Caco-2 (cell line): ENCODE data around the gene CTNND2. TPM values are rescaled to one million over a fixed set of nuclear protein-coding genes. Genes with fewer than 3 reads are reported as not detected.

ENCODE experiments used
- BruUV-seq: library from RNA; stranded (reverse); fragments of 400-500 nt; replicated peaks from 2 replicates; lab custom pipeline; 2021; lab: Mats Ljungman, UMichigan
- CTCF ChIA-PET: fragments of 300-600 bp; sonication (Branson Sonifier 250); formaldehyde crosslinking; loops from one replicate; lab custom pipeline; 2022; ENCODE audit warnings: antibody characterized with exemption; lab: Charles Lee
- POLR2A ChIA-PET: fragments of 300-600 bp; sonication (Branson Sonifier 250); formaldehyde crosslinking; loops from one replicate; lab custom pipeline; 2022; ENCODE audit warnings: antibody characterized with exemption; lab: Charles Lee
- DNase-seq, 2 experiments: peaks; one replicate each; pipeline versions ENCODE4 v3.0.0 to v3.0.0-alpha.2; 2020 to 2022
- H3K27me3 ChIP-seq: replicated peaks from 2 replicates; pipeline ENCODE4 v1.6.0; 2011; ENCODE audit warnings: low read length; ENCODE audit not compliant: control insufficient read depth, insufficient read depth
- H3K36me3 ChIP-seq: 2 replicates; pipeline ENCODE4 v1.5.1; 2011; ENCODE audit warnings: low read length; ENCODE audit not compliant: control insufficient read depth, insufficient read depth
- H3K4me1 ChIP-seq: fragments of 250-450 bp; sonication (Bioruptor Pico); 2 replicates; pipeline ENCODE4 v1.5.1; 2020; ENCODE audit warnings: mild to moderate bottlenecking
- H3K4me3 ChIP-seq: 2 replicates; pipeline ENCODE4 v1.5.1; 2011; ENCODE audit warnings: low read depth, mild to moderate bottlenecking, control low read depth, low read length
- H3K9me3 ChIP-seq: fragments of 250-450 bp; sonication (Bioruptor Pico); 2 replicates; pipeline ENCODE4 v1.5.1; 2020; ENCODE audit warnings: mild to moderate bottlenecking, moderate library complexity
- H3K27ac Mint-ChIP-seq: one replicate; pipeline ENCODE4 v1.8.0; 2022; ENCODE audit warnings: mixed read lengths; ENCODE audit not compliant: unreplicated experiment
- H3K27me3 Mint-ChIP-seq: one replicate; pipeline ENCODE4 v1.8.0; 2022; ENCODE audit warnings: mixed read lengths; ENCODE audit not compliant: insufficient read depth, unreplicated experiment
- H3K36me3 Mint-ChIP-seq: one replicate; pipeline ENCODE4 v1.8.0; 2022; ENCODE audit warnings: mild to moderate bottlenecking, mixed read lengths; ENCODE audit not compliant: insufficient read depth, unreplicated experiment
- H3K4me1 Mint-ChIP-seq: one replicate; pipeline ENCODE4 v1.8.0; 2022; ENCODE audit warnings: low read depth, mixed read lengths; ENCODE audit not compliant: unreplicated experiment
- H3K4me3 Mint-ChIP-seq: one replicate; pipeline ENCODE4 v1.8.0; 2022; ENCODE audit warnings: mild to moderate bottlenecking, moderate library complexity, mixed read lengths; ENCODE audit not compliant: unreplicated experiment
- H3K9me3 Mint-ChIP-seq: one replicate; pipeline ENCODE4 v1.8.0; 2022; ENCODE audit warnings: mixed read lengths; ENCODE audit not compliant: unreplicated experiment
- CTCF ChIP-seq, 2 experiments: fragments of 200-600 bp in 1 of 2; IDR thresholded peaks; 1 replicate in 1 of 2; 2 replicates in 1 of 2; pipeline versions ENCODE4 v1.5.1 to v1.8.0; 2011 to 2022; ENCODE audit warnings: antibody characterized with exemption in 1 of 2, control low read depth in 1 of 2, inconsistent platforms in 1 of 2, low read depth in 1 of 2, low read length in 1 of 2, mild to moderate bottlenecking in 1 of 2, moderate library complexity in 1 of 2; ENCODE audit not compliant: insufficient read depth in 1 of 2, severe bottlenecking in 1 of 2, unreplicated experiment in 1 of 2
- intact Hi-C: fragments of 100-400 bp; cut with micrococcal nuclease; formaldehyde crosslinking; loops from one replicate; pipeline ENCODE4 v1.10.0; 2022; ENCODE audit not compliant: unreplicated experiment
- total RNA-seq: library from RNA; stranded (reverse); gene quantifications from 2 replicates; pipeline ENCODE4 v1.2.3, GENCODE V29; 2022

The CTNND2 gene
- total RNA-seq, 1 experiment from 2014 or later = 0.32 TPM

DNA sequence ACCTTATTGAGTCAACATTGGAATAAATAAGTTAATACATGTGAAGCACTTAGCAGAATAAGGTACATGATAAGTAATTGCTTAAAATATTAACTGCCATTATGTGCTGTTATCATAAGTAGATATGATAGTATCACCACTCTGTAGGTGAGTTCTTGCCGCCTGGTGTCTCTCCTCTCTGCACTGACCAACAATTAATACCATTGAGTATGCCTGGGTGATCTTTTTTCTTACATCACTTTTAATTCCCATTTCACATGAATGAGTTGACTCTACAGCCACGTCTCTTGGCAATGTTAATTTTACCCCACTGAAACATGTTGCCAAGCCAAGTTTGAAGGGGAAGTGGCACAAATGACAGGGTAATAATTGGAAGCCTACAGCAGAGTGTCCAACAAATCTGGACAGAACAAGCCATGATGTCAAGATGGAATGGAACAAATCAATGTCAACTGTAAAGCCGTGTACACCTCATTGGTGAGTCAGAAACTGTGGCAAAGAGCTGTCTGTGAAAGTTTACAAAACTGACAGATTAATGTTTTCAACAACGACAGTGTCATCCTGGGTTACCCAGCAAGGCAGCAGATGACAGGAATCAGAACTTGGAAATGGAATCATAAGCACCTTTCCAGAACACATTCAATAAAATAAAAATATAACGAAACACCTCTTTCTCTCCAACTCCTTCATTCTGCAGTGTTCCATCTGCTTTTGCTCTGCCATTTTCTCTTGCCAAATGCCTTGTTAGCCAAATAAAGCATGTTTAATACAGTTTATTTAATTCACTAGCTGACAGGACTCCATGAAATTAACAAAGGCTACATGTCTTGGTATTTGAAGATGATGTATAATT lies 330.9 kb downstream of the CTNND2 start:
- Histone ChIP-seq H3K4me3 (no peak overlapping the region), H3K27me3 (no peaks in the 10 kb centered on the region; the same call in 1 of the 2 replicates), H3K9me3 (no peaks in the 10 kb centered on the region), H3K4me1 (no peaks in the 10 kb centered on the region), H3K36me3 (no peaks in the 10 kb centered on the region)
- H3K4me1 Mint-ChIP-seq = no peaks in the 10 kb centered on the region
- TF ChIP-seq CTCF (IDR thresholded peaks at IDR 0.05; ENCODE audit: insufficient read depth in 1 of 2, low read depth in 1 of 2, low read length in 1 of 2, severe bottlenecking in 1 of 2, unreplicated experiment in 1 of 2) = no peak
- ChIA-PET POLR2A (no interaction called here), CTCF (no interaction called here)
- H3K27ac Mint-ChIP-seq = no peak overlapping the region
- no peaks in the 10 kb centered on the region for H3K9me3 Mint-ChIP-seq
- no peak overlapping the region for H3K4me3 Mint-ChIP-seq
- intact Hi-C loops = no loop called here
- no peaks in the 10 kb centered on the region for H3K27me3 Mint-ChIP-seq
- DNase-seq = no peak
- H3K36me3 Mint-ChIP-seq = no peaks in the 10 kb centered on the region
- BruUV-seq = no TSS peak

DNA sequence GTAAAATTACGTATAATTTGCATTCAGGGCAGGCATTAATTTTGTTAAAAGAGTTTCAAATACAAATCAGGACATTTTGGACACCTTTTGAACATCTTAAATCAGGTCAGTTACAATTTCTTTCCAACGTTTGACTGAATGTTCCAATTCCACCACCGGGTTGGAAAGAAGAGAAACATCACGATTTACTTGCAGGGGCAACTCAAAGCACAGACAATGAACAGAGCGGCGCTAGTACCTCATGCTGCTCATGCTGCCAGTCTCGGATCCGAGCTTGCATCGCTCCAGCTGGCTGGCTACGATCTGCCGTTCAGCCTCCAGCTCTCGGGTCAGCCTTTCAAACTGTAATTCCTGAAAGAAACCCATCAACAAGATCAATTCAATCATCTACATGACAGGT lies 339.5 kb downstream of the CTNND2 start:
- Histone ChIP-seq H3K27me3 (no peaks in the 10 kb centered on the region), H3K36me3 (no peaks in the 10 kb centered on the region), H3K4me3 (no peak overlapping the region), H3K4me1 (no peaks in the 10 kb centered on the region), H3K9me3 (no peaks in the 10 kb centered on the region)
- ChIA-PET POLR2A (no interaction called here), CTCF (no interaction called here)
- Mint-ChIP-seq H3K4me1 (peaks cover 7% of the 10 kb centered on the region), H3K36me3 (no peaks in the 10 kb centered on the region), H3K4me3 (no peak overlapping the region), H3K27ac (no peak overlapping the region), H3K27me3 (no peaks in the 10 kb centered on the region), H3K9me3 (peaks cover 15% of the 10 kb centered on the region)
- intact Hi-C loops = loop anchor here (5.0 kb wide), 1 partner anchor 33 kb away; no protein-coding TSS in a partner anchor
- BruUV-seq = no TSS peak
- TF ChIP-seq CTCF (IDR thresholded peaks at IDR 0.05; ENCODE audit: insufficient read depth in 1 of 2, low read depth in 1 of 2, low read length in 1 of 2, severe bottlenecking in 1 of 2, unreplicated experiment in 1 of 2) = no peak
- no peak for DNase-seq

DNA sequence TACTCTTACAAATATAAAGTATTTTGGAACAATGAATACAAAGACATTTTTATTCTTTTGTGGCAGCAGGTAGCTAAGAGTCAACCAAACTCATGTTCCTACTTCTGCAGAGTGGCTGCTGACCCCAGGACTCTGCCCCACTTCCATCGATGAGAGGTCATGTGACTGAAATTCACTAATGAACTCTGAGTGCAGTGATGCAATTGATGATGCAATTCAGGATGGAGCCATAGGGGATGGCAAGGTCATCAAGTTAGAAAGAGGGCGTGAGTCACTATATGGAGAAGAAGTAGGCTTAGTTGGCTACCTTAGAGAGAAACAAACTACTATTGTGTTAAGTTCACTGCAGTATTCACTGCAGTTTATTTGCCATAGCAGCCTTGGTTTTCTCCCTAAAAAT lies 340.4 kb downstream of the CTNND2 start:
- no peak overlapping the region for H3K27ac Mint-ChIP-seq
- H3K36me3 ChIP-seq = no peaks in the 10 kb centered on the region
- TF ChIP-seq CTCF (IDR thresholded peaks at IDR 0.05; ENCODE audit: insufficient read depth in 1 of 2, low read depth in 1 of 2, low read length in 1 of 2, severe bottlenecking in 1 of 2, unreplicated experiment in 1 of 2) = no peak
- H3K9me3 ChIP-seq = no peaks in the 10 kb centered on the region
- intact Hi-C loops = loop anchor here (5.0 kb wide), 1 partner anchor 33 kb away; no protein-coding TSS in a partner anchor
- peaks cover 22% of the 10 kb centered on the region for H3K9me3 Mint-ChIP-seq
- no peaks in the 10 kb centered on the region for H3K4me1 ChIP-seq
- no TSS peak for BruUV-seq
- H3K4me3 ChIP-seq = no peak overlapping the region
- CTCF ChIA-PET = no interaction called here
- peaks cover 7% of the 10 kb centered on the region for H3K4me1 Mint-ChIP-seq
- no peaks in the 10 kb centered on the region for H3K27me3 Mint-ChIP-seq
- POLR2A ChIA-PET = no interaction called here
- no peak overlapping the region for H3K4me3 Mint-ChIP-seq
- H3K36me3 Mint-ChIP-seq = no peaks in the 10 kb centered on the region
- H3K27me3 ChIP-seq = no peaks in the 10 kb centered on the region
- no peak for DNase-seq
